Neuronal stem cell (in vitro differentiated cells): ENCODE data around the gene FAM120AOS.

ENCODE experiments used
- DNase-seq: peaks from one replicate; pipeline ENCODE4 v3.0.0-alpha.2; 2013; ENCODE audit warnings: low spot score
- H2AFZ ChIP-seq: one replicate; pipeline ENCODE4 v1.6.1; 2013; ENCODE audit warnings: mild to moderate bottlenecking, low read length, inconsistent platforms
- H2AK5ac ChIP-seq: 2 replicates; pipeline ENCODE4 v1.6.1; 2013; ENCODE audit warnings: low read depth, mild to moderate bottlenecking, inconsistent platforms, low read length, moderate library complexity, mixed read lengths
- H2BK120ac ChIP-seq: 2 replicates; pipeline ENCODE4 v1.6.1; 2013; ENCODE audit warnings: low read depth, mild to moderate bottlenecking, inconsistent platforms, low read length, moderate library complexity, mixed read lengths
- H2BK12ac ChIP-seq: one replicate; pipeline ENCODE4 v1.6.1; 2013; ENCODE audit warnings: low read length, inconsistent platforms
- H2BK15ac ChIP-seq: 2 replicates; pipeline ENCODE4 v1.6.1; 2013; ENCODE audit warnings: mild to moderate bottlenecking, low read length, inconsistent platforms, mixed read lengths
- H2BK5ac ChIP-seq: one replicate; pipeline ENCODE4 v1.6.1; 2013; ENCODE audit warnings: inconsistent platforms, mild to moderate bottlenecking, low read length, moderate library complexity
- H3K14ac ChIP-seq: one replicate; pipeline ENCODE4 v1.6.1; 2013; ENCODE audit warnings: low read length, inconsistent platforms
- H3K18ac ChIP-seq: 2 replicates; pipeline ENCODE4 v1.6.1; 2013; ENCODE audit warnings: low read length, inconsistent platforms
- H3K23ac ChIP-seq: 2 replicates; pipeline ENCODE4 v1.6.1; 2013; ENCODE audit warnings: low read depth, mild to moderate bottlenecking, mixed read lengths, low read length, inconsistent platforms; ENCODE audit not compliant: poor library complexity
- H3K27ac ChIP-seq: replicated peaks from 3 replicates; pipeline ENCODE4 v1.5.1; 2013; ENCODE audit warnings: low read length, inconsistent platforms
- H3K27me3 ChIP-seq, 3 experiments: 2 replicates each; pipeline ENCODE4 v1.6.1; 2013; ENCODE audit warnings: low read length in 3 of 3, mild to moderate bottlenecking in 2 of 3, inconsistent platforms in 1 of 3, low read depth in 1 of 3, mixed read lengths in 1 of 3, moderate library complexity in 1 of 3; ENCODE audit not compliant: control insufficient read depth in 3 of 3, insufficient read depth in 3 of 3
- H3K36me3 ChIP-seq, 2 donors: replicated peaks in 1 of 2; 2 replicates each; pipeline ENCODE4 v1.6.1; 2013; ENCODE audit warnings: low read length in 2 of 2; ENCODE audit not compliant: control insufficient read depth in 2 of 2, insufficient read depth in 2 of 2
- H3K4ac ChIP-seq: 2 replicates; pipeline ENCODE4 v1.6.1; 2013; ENCODE audit warnings: inconsistent platforms, mild to moderate bottlenecking, low read length, moderate library complexity
- H3K4me1 ChIP-seq, 2 donors: 1 replicate in 1 of 2; 2 replicates in 1 of 2; pipeline ENCODE4 v1.6.1; 2013; ENCODE audit warnings: low read length in 2 of 2, low read depth in 1 of 2; ENCODE audit not compliant: control insufficient read depth in 2 of 2, insufficient read depth in 1 of 2
- H3K4me2 ChIP-seq: one replicate; pipeline ENCODE4 v1.6.1; 2013; ENCODE audit warnings: mild to moderate bottlenecking, low read length, inconsistent platforms; ENCODE audit not compliant: insufficient read depth, poor library complexity, severe bottlenecking
- H3K4me3 ChIP-seq, 2 donors: 2 replicates each; pipeline ENCODE4 v1.5.1; 2013; ENCODE audit warnings: low read length in 2 of 2, mild to moderate bottlenecking in 2 of 2, inconsistent platforms in 1 of 2, moderate library complexity in 1 of 2
- H3K79me1 ChIP-seq: one replicate; pipeline ENCODE4 v1.6.1; 2013; ENCODE audit warnings: low read depth, mild to moderate bottlenecking, inconsistent platforms, low read length, moderate library complexity
- H3K9ac ChIP-seq: one replicate; pipeline ENCODE4 v1.6.1; 2013; ENCODE audit warnings: mild to moderate bottlenecking, low read depth, low read length, inconsistent platforms; ENCODE audit not compliant: poor library complexity
- H3K9me3 ChIP-seq, 2 donors: replicated peaks in 1 of 2; 2 replicates each; pipeline versions ENCODE3 to v1.6.1; 2013; ENCODE audit warnings: low read length in 2 of 2, mild to moderate bottlenecking in 2 of 2, inconsistent platforms in 1 of 2, low read depth in 1 of 2, mixed read lengths in 1 of 2, moderate library complexity in 1 of 2; ENCODE audit not compliant: control insufficient read depth in 2 of 2, insufficient read depth in 1 of 2
- H4K8ac ChIP-seq: one replicate; pipeline ENCODE4 v1.6.1; 2013; ENCODE audit warnings: low read depth, mild to moderate bottlenecking, inconsistent platforms, low read length, moderate library complexity
- H4K91ac ChIP-seq: one replicate; pipeline ENCODE4 v1.6.1; 2013; ENCODE audit warnings: low read length, low read depth, mild to moderate bottlenecking, inconsistent platforms; ENCODE audit not compliant: poor library complexity
- WGBS, 2 donors: extraction: QIAGEN DNeasy Blood & Tissue Kit; methylation state at CpG; one replicate each; pipeline ENCODE4 v1.1.7; 2013; ENCODE audit warnings: missing lambda C conversion rate in 2 of 2, mixed read lengths in 1 of 2; ENCODE audit not compliant: insufficient read length in 2 of 2, insufficient replicate concordance in 1 of 2; ENCODE audit errors: extremely low coverage in 2 of 2; 5-methylcytosine and 5-hydroxymethylcytosine counted together

Gene FAM120AOS

GRCh38 chr9:93468763-93469456 is 15.5 kb upstream of the FAM120AOS start:
- Histone ChIP-seq H3K4ac (no peak overlapping the region), H2AK5ac (no peak overlapping the region), H3K79me1 (no peaks in the 10 kb centered on the region), H2BK12ac (no peak overlapping the region), H3K27ac (no peak overlapping the region), H3K9me3 (no peaks in the 10 kb centered on the region), H2BK5ac (no peak overlapping the region), H3K18ac (peak overlapping the region; percentile 34), H4K8ac (no peak overlapping the region), H4K91ac (no peak overlapping the region), H3K36me3 (peaks cover 2 to 29% of the 10 kb centered on the region in 2 donors), H2BK15ac (no peak overlapping the region), H3K4me1 (peaks cover 6 to 9% of the 10 kb centered on the region in 2 donors), H3K4me2 (no peak overlapping the region), H3K4me3 (no peak overlapping the region), H3K14ac (no peak overlapping the region), H3K9ac (no peak overlapping the region), H2BK120ac (no peak overlapping the region), H3K23ac (no peak overlapping the region), H2AFZ (no peak overlapping the region), H3K27me3 (no peaks in the 10 kb centered on the region)
- WGBS, 2 donors = no CpG with 5 or more reads among the region's 5 CpGs
- no peak for DNase-seq

DNA sequence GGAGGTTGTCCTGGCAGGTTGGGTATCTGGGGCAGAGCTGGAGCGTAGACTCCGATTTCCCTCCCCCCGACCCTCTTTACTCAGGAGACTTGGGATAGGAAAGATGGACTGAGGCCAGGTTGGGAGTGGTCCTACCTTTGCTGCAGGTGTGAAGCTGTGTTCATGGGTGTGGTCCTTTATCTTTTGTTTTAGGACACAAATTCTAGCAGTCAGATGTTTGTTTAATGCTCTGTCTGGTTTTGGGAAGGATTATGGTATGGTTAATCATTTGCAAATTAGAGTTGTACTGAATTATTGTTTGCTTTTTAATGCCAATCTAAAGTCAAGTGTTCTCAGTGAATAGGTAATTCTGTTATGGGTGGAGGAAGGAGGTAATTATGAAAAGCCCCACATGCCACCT is 14.1 kb upstream of the FAM120AOS start:
- H2BK15ac ChIP-seq = no peak overlapping the region
- no peak overlapping the region for H2BK12ac ChIP-seq
- H3K14ac ChIP-seq = no peak overlapping the region
- no peak for DNase-seq
- no peak overlapping the region for H3K9ac ChIP-seq
- peaks cover 2 to 16% of the 10 kb centered on the region in 2 donors for H3K36me3 ChIP-seq
- H3K18ac ChIP-seq = no peak overlapping the region
- no peaks in the 10 kb centered on the region for H3K9me3 ChIP-seq
- H3K4me1 ChIP-seq = peaks cover 6 to 9% of the 10 kb centered on the region in 2 donors
- H3K4me3 ChIP-seq = no peak overlapping the region
- H3K27me3 ChIP-seq = no peaks in the 10 kb centered on the region
- no peak overlapping the region for H3K4me2 ChIP-seq
- WGBS, 2 donors = no CpG with 5 or more reads among the region's 3 CpGs
- H3K27ac ChIP-seq = no peak overlapping the region
- no peak overlapping the region for H4K91ac ChIP-seq
- no peak overlapping the region for H2BK5ac ChIP-seq
- no peak overlapping the region for H2BK120ac ChIP-seq
- no peak overlapping the region for H2AFZ ChIP-seq
- H3K4ac ChIP-seq = no peak overlapping the region
- no peak overlapping the region for H4K8ac ChIP-seq
- H2AK5ac ChIP-seq = no peak overlapping the region
- H3K23ac ChIP-seq = no peak overlapping the region
- no peaks in the 10 kb centered on the region for H3K79me1 ChIP-seq

GRCh38 chr9:93467062-93467416 is 13.7 kb upstream of the FAM120AOS start:
- no peak overlapping the region for H3K18ac ChIP-seq
- H3K4ac ChIP-seq = no peak overlapping the region
- no peaks in the 10 kb centered on the region for H3K27me3 ChIP-seq
- H2AK5ac ChIP-seq = no peak overlapping the region
- no peak overlapping the region for H4K91ac ChIP-seq
- H3K36me3 ChIP-seq = peaks cover 0 to 12% of the 10 kb centered on the region in 2 donors
- no peak overlapping the region for H2BK5ac ChIP-seq
- no peaks in the 10 kb centered on the region for H3K79me1 ChIP-seq
- H3K9ac ChIP-seq = no peak overlapping the region
- H2AFZ ChIP-seq = no peak overlapping the region
- no peak overlapping the region for H2BK120ac ChIP-seq
- no CpG with 5 or more reads among the region's 3 CpGs for WGBS, 2 donors
- no peak overlapping the region for H3K4me3 ChIP-seq
- no peaks in the 10 kb centered on the region for H3K9me3 ChIP-seq
- H3K23ac ChIP-seq = no peak overlapping the region
- H2BK15ac ChIP-seq = no peak overlapping the region
- H2BK12ac ChIP-seq = no peak overlapping the region
- H3K4me2 ChIP-seq = no peak overlapping the region
- DNase-seq = no peak
- H4K8ac ChIP-seq = no peak overlapping the region
- H3K4me1 ChIP-seq = peaks cover 6 to 9% of the 10 kb centered on the region in 2 donors
- no peak overlapping the region for H3K14ac ChIP-seq
- no peak overlapping the region for H3K27ac ChIP-seq

DNA sequence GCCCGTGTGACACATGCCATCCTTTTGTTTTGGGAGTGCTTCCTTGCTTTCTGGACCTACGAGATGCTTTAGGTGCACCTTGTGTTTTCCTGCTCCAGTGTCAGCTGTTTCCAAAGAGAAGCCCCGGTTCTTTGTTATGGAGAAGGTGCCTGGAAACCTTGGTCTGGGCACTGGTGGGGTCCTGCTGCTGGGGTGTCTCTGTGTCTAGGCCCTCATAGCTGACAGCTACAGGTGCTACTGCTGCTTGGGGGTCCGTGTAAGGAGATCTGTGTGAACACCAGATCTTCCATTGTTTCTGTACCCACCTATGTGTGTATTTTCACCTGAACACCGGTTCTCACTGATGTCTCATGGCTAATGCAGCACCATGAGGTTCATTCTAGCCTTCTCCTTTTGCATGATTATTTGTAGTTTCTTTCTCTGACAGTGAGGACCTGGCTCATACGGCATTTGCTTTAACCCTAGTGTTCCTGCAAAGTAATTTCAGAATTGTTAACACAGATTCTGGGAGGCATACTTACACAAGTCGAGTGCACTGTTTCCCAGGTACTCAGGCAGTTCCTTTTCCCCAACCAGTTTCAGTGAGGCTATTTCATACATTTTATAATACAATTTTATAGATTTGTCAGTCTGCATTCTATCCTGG is 13.2 kb upstream of the FAM120AOS start:
- H3K27ac ChIP-seq = no peak overlapping the region
- WGBS, 2 donors = no CpG with 5 or more reads among the region's 7 CpGs
- no peak overlapping the region for H3K14ac ChIP-seq
- no peak overlapping the region for H2AFZ ChIP-seq
- no peak overlapping the region for H2BK5ac ChIP-seq
- peaks cover 0 to 8% of the 10 kb centered on the region in 2 donors for H3K36me3 ChIP-seq
- no peaks in the 10 kb centered on the region for H3K27me3 ChIP-seq
- H3K9ac ChIP-seq = no peak overlapping the region
- no peak overlapping the region for H4K91ac ChIP-seq
- peaks cover 6 to 9% of the 10 kb centered on the region in 2 donors for H3K4me1 ChIP-seq
- H3K4ac ChIP-seq = no peak overlapping the region
- no peak overlapping the region for H3K4me3 ChIP-seq
- no peak overlapping the region for H3K4me2 ChIP-seq
- H2BK15ac ChIP-seq = no peak overlapping the region
- no peaks in the 10 kb centered on the region for H3K79me1 ChIP-seq
- H2AK5ac ChIP-seq = no peak overlapping the region
- H3K23ac ChIP-seq = no peak overlapping the region
- H2BK120ac ChIP-seq = no peak overlapping the region
- DNase-seq = no peak
- H3K18ac ChIP-seq = peak overlapping the region; percentile 41
- H3K9me3 ChIP-seq = no peaks in the 10 kb centered on the region
- H4K8ac ChIP-seq = no peak overlapping the region
- H2BK12ac ChIP-seq = no peak overlapping the region
